Hepatic stellate cell (primary cell): ENCODE measurements around the gene CXCL1.

Experiments
- DNase-seq: peaks from one replicate; pipeline ENCODE4 v3.0.0; 2011; ENCODE audit warnings: low spot score

The CXCL1 gene

GRCh38 chr4:73918058-73918457 lies 48.9 kb downstream of the CXCL1 start:
- no peak for DNase-seq

- no peak for DNase-seq
These were observed 50.5 kb downstream of the CXCL1 start for GRCh38 chr4:73919691-73920090.
